VCaP (cell line): ENCODE data around the gene PFKP.

Experiments used
- H3K27ac ChIP-seq: fragments of 450-650 bp; 2 replicates; pipeline ENCODE4 v1.5.1; 2017
- TF ChIP-seq, protein P1 (sequence below): fragments of 450-650 bp; conservative IDR thresholded peaks from 2 replicates; pipeline ENCODE4 v1.5.1; 2017; ENCODE audit warnings: mild to moderate bottlenecking, moderate library complexity

PFKP gene

DNA sequence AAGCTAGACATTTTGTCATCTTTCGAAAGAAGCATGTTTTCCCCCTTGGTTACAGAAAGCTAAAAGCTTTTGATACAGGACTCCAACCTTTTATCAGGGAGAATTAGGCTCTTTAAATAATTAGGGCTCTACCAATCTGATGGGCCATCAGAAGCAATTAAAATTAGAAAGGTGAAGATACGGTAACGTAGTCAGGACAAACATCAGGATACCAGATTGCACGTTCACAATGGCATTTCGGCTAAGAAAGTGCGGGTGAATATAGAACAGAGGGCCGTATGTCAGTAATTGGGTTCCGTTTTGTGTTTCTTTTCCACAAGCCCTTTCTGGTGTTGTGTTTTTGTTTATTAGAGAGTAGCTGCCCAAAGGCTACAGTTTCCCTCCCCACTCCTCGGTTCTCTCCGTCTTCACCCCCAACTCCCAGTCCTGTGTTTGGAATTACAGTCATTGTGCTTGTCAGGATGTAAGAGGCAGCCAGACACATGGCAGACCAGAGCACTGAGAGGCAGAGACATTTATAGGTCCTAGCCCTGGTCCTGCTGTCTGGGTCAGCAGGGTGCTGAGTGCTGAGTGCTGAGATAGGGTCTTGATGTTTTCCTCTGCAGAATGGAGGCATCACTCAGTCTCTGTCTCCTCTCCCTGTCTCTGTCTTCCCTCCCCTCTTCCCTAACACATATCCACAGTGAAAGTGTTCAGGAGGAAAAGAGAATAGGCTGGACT, 5.5 kb downstream of the PFKP start:
- TF ChIP-seq, protein P1, sequence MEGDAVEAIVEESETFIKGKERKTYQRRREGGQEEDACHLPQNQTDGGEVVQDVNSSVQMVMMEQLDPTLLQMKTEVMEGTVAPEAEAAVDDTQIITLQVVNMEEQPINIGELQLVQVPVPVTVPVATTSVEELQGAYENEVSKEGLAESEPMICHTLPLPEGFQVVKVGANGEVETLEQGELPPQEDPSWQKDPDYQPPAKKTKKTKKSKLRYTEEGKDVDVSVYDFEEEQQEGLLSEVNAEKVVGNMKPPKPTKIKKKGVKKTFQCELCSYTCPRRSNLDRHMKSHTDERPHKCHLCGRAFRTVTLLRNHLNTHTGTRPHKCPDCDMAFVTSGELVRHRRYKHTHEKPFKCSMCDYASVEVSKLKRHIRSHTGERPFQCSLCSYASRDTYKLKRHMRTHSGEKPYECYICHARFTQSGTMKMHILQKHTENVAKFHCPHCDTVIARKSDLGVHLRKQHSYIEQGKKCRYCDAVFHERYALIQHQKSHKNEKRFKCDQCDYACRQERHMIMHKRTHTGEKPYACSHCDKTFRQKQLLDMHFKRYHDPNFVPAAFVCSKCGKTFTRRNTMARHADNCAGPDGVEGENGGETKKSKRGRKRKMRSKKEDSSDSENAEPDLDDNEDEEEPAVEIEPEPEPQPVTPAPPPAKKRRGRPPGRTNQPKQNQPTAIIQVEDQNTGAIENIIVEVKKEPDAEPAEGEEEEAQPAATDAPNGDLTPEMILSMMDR, result no peak
- H3K27ac ChIP-seq, result no peak overlapping the region

- TF ChIP-seq, protein P1, result no peak
- no peak overlapping the region for H3K27ac ChIP-seq
Observed at GRCh38 chr10:3074145-3074665, 6.9 kb downstream of the PFKP start.

- H3K27ac ChIP-seq, result no peak overlapping the region
- TF ChIP-seq, protein P1, result no peak
Observed at GRCh38 chr10:3074985-3075600, 7.7 kb downstream of the PFKP start.

- TF ChIP-seq, protein P1, result no peak
- H3K27ac ChIP-seq, result no peak overlapping the region
Observed at GRCh38 chr10:3076138-3076537, 8.8 kb downstream of the PFKP start.

GRCh38 chr10:3077509-3077908, 10.2 kb downstream of the PFKP start:
- TF ChIP-seq, protein P1, result no peak
- H3K27ac ChIP-seq, result no peak overlapping the region

DNA sequence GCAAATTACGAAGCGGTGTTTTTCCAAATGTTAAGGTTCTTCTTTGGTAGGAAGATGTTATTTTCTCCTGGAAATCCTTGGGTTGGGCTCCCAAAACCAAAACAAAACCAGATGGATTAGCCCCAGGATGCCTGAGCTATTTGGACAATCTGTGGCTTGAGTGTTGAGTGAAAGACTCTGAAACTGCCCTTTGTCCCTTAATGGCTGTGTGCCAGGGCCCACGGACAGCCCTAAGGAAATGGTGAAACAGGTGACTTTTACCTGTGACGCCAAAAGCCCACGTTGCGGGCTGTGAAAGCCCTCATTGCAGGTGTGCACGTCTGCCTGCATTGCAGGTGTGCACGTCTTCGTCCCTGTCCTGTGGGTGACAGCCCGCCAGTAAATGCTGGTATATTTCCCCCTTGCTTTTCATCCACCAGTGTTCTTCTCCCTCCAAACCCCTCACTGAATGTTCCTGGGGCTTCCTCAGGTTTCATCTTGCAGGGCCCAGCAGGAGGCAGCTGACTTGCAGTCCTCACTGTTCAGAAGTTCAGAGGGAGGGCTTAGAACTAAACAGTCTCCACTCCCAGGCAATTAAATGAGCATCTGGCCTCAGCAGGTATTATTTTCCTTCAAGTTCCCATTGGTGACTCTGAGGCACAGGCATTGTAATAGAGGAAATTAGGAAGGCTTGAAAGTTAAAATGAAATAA, 10.7 kb downstream of the PFKP start:
- TF ChIP-seq, protein P1, result no peak
- H3K27ac ChIP-seq, result no peak overlapping the region

DNA sequence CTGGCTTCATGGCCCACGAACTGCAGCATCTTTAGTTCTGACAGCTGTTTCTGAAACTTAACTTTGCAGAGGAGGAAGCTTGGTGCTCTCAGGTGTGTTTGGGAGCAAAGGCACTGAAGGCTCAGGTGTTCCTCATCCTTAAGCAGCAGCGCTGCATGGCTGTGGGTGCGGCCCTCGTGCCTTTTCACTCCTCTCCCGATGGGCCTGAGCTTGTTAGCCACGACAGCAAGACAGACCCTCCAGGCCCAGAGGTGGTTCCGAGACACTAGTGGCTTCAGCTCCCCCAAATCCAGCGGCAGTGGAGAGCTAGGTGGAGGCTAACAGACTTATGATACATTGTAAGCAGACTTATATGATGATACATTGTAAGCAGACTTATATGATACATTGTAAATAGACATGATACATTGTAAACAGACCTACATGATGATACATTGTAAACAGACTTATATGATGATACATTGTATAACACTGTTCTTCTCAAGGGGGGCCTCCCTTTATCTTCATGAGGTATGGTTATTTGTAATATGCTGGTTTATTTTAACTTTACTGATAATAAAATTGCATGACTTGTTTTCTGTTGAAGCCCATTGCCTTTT, 14.1 kb downstream of the PFKP start:
- no peak overlapping the region for H3K27ac ChIP-seq

More for the DNA sequence above, 14.1 kb downstream of the PFKP start:
- TF ChIP-seq, protein P1, result no peak
